Memory B cell (primary cell): ENCODE measurements around the gene GRK1.

Experiments used
- ATAC-seq: fragments of 150-1000 bp; cut with Tn5 transposase; 2 replicates; pipeline ENCODE4 v1.10.0; 2021; ENCODE audit warnings: low read depth, mild to moderate bottlenecking, moderate library complexity
- DNase-seq, 2 donors: peaks; one replicate each; pipeline ENCODE4 v3.0.0; 2022; ENCODE audit warnings: low spot score in 2 of 2
- H3K27ac Mint-ChIP-seq: one replicate; pipeline ENCODE4 v1.8.0; 2022; ENCODE audit warnings: mild to moderate bottlenecking, moderate library complexity, mixed read lengths
- H3K27me3 Mint-ChIP-seq: one replicate; pipeline ENCODE4 v1.8.0; 2022; ENCODE audit warnings: mixed read lengths
- H3K36me3 Mint-ChIP-seq: one replicate; pipeline ENCODE4 v1.8.0; 2022; ENCODE audit warnings: mild to moderate bottlenecking, mixed read lengths
- H3K4me1 Mint-ChIP-seq: one replicate; pipeline ENCODE4 v1.8.0; 2022; ENCODE audit warnings: mixed read lengths
- H3K4me3 Mint-ChIP-seq: one replicate; pipeline ENCODE4 v1.8.0; 2022; ENCODE audit warnings: mild to moderate bottlenecking, moderate library complexity, mixed read lengths
- H3K9me3 Mint-ChIP-seq: one replicate; pipeline ENCODE4 v1.8.0; 2022; ENCODE audit warnings: mixed read lengths

Gene GRK1

DNA sequence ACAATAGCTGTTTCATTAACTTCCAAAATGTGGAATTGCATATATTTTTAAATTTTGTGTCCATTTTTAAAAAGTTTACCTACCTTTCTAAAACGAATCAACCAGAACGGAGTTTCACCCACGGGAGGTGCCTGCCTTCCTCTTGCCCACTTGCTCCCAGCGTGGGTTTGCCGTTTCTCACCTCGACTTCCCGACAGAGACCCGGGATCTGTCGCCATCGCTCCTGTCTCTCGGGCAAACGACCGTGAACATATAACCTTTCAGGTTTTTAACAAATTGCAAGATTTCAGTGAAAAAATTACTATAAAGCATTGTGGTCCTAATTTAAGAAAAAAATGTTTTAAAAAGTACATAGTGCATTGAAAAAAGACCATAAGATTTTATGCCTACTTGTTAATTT lies 96.2 kb downstream of the GRK1 start:
- H3K9me3 Mint-ChIP-seq: peaks cover 1% of the 10 kb centered on the region
- no peak overlapping the region for H3K27ac Mint-ChIP-seq
- peaks cover 15% of the 10 kb centered on the region for H3K27me3 Mint-ChIP-seq
- peaks cover 2% of the 10 kb centered on the region for H3K36me3 Mint-ChIP-seq
- H3K4me3 Mint-ChIP-seq: no peak overlapping the region
- DNase-seq (no peak), ATAC-seq (no peak)
- peaks cover 8% of the 10 kb centered on the region for H3K4me1 Mint-ChIP-seq

DNA sequence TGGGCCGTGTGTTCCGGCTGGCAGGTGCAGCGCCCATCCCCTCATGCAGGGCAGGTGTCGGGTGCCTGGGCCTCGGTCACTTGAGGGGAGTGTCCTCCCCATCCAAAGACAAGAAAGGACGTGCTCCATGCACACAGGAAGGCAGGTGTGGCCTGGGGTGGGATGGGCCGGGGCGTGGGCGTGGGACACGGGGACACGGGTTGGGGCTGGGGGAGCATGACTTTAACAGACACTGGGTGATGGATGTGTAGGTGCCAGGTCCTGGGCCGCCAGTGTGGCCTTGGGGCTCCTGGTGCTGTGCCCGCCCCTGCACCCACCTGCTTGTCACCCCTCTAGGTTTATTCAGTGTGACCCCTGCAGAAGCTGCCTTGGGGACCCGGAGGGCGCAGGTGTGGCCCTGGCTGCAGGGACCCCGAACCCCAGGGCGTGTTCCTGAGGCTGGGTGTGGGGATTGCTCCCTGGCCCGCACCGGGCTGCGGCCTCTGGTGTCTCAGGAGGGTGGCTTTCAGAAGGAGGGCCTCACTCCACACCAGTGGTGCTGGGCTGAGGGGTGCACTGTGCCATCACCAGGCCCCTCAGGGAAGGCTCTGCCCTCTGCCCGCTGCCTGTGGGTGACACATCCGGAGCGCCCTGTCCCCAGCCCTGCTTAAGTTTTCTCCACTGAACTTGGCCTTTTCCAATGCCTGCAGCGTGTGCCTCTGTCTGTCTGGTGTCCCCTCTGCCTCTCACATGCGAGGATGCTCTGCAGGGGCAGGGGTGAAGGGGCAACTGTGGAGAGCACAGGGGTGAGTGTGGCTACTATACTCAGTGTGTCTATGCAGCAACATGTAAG lies 97.2 kb downstream of the GRK1 start:
- Mint-ChIP-seq H3K4me1 (peaks cover 5% of the 10 kb centered on the region), H3K4me3 (no peak overlapping the region), H3K9me3 (no peaks in the 10 kb centered on the region), H3K36me3 (no peaks in the 10 kb centered on the region), H3K27ac (no peak overlapping the region), H3K27me3 (peaks cover 17% of the 10 kb centered on the region)
- no peak for ATAC-seq
- no peak for DNase-seq

DNA sequence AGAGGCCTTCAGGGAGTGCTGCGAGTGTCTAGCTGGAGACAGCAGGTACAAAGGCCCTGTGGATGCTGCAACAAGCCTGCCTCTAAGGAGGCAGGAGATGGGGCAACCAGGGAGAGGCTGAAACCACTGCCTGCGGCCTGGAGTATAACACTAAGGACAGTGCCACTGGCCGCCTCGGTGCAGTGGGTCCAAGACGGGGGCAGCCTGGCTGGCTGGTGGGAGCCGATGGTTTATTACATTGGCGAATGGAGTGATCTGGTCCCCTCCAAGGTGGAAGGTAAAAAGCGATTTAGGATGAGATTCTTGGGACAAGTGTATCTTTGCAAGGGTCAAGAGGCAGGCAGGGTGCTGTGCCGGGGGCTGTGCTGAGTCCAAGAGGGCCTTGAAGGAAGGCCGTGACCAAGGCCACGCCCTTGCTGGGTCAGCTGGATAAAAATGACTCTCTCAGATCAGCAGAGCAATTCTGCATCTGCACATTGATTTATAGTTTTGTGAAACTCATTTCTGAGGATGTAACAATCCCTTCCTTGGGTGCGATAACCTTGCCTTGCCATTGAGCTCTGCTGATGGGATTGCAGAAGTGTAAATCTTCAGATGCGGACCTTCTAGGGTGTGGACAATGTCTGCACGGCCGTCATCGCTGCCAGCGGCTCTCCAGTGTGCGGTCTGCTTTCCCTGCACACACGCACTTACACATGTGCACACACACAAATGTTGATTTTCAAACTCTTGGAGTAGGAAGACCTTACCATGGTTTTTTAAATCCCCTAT lies 98.0 kb downstream of the GRK1 start:
- Mint-ChIP-seq H3K4me3 (no peak overlapping the region), H3K27me3 (peaks cover 17% of the 10 kb centered on the region), H3K27ac (no peak overlapping the region), H3K9me3 (no peaks in the 10 kb centered on the region), H3K36me3 (no peaks in the 10 kb centered on the region), H3K4me1 (no peaks in the 10 kb centered on the region)
- ATAC-seq (no peak), DNase-seq (no peak)

DNA sequence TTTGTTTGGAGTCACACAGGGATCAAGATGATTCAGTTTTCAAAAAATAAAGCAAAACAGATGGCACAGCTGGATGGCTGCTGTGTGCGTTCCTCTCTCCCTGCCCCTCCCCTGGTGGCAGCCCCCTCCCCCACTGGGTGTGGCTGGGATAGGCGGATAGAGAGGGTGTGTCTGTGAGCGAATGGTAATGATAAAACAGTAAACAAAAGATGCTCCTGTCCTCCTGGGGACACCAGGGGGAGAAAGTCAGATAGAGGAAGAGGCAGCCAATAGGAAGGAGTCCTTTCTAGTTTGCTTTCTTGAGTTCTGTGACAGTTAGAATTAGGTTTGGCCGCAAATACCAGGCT lies 98.5 kb downstream of the GRK1 start:
- DNase-seq (no peak), ATAC-seq (no peak)
- H3K4me1 Mint-ChIP-seq: no peaks in the 10 kb centered on the region
- H3K27me3 Mint-ChIP-seq: peaks cover 15% of the 10 kb centered on the region
- no peaks in the 10 kb centered on the region for H3K36me3 Mint-ChIP-seq
- no peak overlapping the region for H3K27ac Mint-ChIP-seq
- no peaks in the 10 kb centered on the region for H3K9me3 Mint-ChIP-seq
- H3K4me3 Mint-ChIP-seq: no peak overlapping the region

DNA sequence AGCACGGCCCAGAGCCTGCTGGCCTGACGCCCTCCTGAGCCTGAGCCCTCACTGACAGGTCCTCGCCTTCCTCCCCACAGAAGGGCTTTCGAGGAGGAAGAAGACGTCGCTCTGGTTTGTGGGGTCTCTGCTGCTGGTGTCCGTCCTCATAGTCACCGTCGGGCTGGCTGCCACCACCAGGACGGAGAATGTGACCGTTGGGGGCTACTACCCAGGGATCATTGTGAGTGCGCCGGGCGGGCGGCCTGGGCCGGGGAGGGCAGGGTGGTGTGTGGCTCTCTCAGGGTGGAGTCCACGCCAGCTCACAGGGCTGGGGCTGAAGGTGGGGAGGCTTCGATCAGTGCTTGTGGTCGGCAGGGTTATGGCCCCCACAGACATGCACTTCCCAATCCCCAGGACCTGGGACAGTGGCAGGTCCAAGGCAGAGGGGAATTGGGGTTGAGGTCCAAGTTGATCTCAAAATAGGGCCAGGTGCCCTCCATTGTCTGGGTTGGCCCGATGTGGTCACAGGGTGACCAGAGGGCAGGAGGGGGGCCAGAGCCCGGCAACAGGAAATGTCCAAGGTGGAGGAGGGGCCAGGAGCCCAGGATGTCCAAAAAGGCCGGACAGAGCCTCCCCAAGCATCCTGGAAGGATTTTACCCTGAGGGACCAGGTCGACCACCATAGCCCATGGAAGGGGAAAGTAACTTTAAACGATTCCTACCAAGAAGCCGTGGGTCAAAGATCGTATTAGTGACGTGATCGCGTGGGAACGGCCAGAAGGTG lies 99.2 kb downstream of the GRK1 start:
- H3K27me3 Mint-ChIP-seq: peaks cover 15% of the 10 kb centered on the region
- H3K9me3 Mint-ChIP-seq: no peaks in the 10 kb centered on the region
- DNase-seq: no peak
- ATAC-seq: no peak
- no peaks in the 10 kb centered on the region for H3K4me1 Mint-ChIP-seq
- H3K4me3 Mint-ChIP-seq: no peak overlapping the region
- no peaks in the 10 kb centered on the region for H3K36me3 Mint-ChIP-seq
- H3K27ac Mint-ChIP-seq: no peak overlapping the region

DNA sequence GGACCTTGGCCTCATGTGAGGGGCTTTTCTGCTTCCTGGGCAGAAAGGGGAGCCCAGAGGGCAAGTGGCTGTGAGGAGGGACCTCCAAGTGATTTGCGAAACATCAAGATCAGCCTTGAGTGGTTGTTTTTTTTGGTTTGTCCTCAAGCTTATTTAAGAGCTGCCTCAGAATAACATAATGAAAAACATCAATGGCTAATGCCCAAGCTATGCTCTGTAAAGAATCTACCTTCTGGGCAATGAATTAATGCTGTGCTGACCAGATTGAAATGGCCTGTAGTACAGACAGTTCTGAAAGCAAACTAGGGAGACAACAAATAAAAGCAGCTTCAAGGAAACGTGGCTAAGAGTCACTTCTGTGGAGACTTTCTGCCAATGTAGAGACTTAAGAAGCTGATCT lies 100.3 kb downstream of the GRK1 start:
- H3K4me1 Mint-ChIP-seq: no peaks in the 10 kb centered on the region
- H3K27me3 Mint-ChIP-seq: peaks cover 10% of the 10 kb centered on the region
- no peak overlapping the region for H3K4me3 Mint-ChIP-seq
- H3K27ac Mint-ChIP-seq: no peak overlapping the region
- no peaks in the 10 kb centered on the region for H3K9me3 Mint-ChIP-seq
- DNase-seq: no peak
- no peak for ATAC-seq
- no peaks in the 10 kb centered on the region for H3K36me3 Mint-ChIP-seq

DNA sequence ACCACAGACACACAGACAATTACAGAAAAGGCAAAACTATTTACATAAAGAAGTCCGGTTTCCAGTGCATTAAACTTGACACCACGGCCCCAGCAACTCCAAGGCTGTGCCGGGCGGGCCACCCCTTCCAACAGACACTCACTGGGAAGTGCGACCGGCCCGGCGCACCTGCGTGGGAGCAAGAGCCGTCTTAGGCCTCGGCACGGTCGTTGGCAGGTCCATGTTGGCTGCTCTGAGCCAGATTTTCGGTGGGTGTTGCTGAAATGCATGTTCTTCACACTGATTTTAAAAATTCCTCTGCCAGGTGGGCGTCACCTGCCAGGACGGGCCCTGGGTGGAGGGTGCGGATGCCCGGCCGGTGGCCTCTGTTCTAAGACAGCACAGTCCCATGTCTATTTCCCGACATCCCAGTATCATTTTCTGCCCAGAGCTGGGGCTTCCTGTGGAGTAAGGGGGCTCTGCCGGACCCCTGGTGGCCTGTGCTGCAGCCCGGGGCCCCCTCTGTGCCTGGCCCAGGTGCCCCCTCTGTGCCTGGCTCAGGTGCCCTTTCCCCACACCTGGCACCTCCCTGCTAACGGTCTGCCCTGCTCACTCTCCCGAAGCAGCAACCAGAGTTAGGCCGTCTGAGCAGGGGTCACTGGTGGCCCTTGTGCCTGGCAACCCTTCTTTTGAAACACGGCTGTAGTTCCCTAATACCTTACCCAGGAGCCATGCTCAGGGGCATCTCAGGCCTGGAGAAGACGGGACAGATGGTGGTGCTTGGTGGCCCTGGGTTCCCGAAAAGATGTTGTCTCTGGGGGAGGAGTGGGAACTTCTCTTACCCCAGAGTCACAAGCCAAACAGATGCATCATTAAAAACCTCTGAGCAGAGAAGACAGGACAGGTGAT lies 101.2 kb downstream of the GRK1 start:
- Mint-ChIP-seq H3K27ac (no peak overlapping the region), H3K36me3 (no peaks in the 10 kb centered on the region), H3K27me3 (peaks cover 8% of the 10 kb centered on the region), H3K4me3 (no peak overlapping the region), H3K4me1 (no peaks in the 10 kb centered on the region), H3K9me3 (no peaks in the 10 kb centered on the region)
- ATAC-seq: no peak
- no peak for DNase-seq

DNA sequence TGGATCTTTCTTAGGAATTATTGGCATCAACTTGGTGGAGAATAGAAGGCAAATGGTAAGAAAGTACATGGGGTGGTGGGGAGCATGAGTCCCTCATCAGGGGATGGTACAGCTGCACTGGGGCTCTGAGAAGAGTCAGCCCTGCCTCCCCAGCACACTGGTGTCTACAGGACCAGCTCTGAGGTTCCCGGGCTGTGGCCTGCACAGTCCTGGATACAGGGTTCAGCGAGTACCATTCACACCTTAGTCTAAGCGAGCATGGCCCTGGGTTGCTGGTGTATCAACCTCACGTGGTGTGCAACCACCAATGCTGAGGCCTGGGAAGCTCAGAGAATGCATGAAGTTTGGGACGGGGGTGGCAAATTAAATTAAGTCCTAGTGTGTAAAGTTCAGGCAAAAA lies 102.1 kb downstream of the GRK1 start:
- H3K4me3 Mint-ChIP-seq: no peak overlapping the region
- DNase-seq (no peak), ATAC-seq (no peak)
- peaks cover 4% of the 10 kb centered on the region for H3K27me3 Mint-ChIP-seq
- no peaks in the 10 kb centered on the region for H3K9me3 Mint-ChIP-seq
- no peaks in the 10 kb centered on the region for H3K4me1 Mint-ChIP-seq
- no peak overlapping the region for H3K27ac Mint-ChIP-seq
- H3K36me3 Mint-ChIP-seq: no peaks in the 10 kb centered on the region

DNA sequence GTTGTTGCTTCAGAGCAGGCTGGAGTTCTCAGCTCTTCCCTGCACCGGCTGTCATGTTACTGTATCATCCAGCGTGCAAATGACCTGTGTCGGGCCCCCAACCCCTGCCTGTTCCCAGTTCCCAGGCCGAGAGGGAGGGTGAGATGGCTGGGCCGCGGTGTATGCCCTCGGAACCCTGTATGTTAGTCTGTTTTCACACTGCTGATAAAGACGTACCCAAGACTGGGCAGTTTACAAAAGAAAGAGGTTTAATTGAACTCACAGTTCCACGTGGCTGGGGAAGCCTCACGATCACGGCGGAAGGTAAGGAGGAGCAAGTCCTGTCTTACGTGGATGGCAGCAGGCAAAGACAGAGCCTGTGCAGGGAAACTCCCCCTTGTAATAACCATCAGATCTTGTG lies 102.9 kb downstream of the GRK1 start:
- no peak for ATAC-seq
- DNase-seq: no peak
- H3K27me3 Mint-ChIP-seq: peaks cover 4% of the 10 kb centered on the region
- H3K27ac Mint-ChIP-seq: no peak overlapping the region
- no peak overlapping the region for H3K4me3 Mint-ChIP-seq
- H3K36me3 Mint-ChIP-seq: no peaks in the 10 kb centered on the region
- H3K9me3 Mint-ChIP-seq: no peaks in the 10 kb centered on the region
- no peaks in the 10 kb centered on the region for H3K4me1 Mint-ChIP-seq

DNA sequence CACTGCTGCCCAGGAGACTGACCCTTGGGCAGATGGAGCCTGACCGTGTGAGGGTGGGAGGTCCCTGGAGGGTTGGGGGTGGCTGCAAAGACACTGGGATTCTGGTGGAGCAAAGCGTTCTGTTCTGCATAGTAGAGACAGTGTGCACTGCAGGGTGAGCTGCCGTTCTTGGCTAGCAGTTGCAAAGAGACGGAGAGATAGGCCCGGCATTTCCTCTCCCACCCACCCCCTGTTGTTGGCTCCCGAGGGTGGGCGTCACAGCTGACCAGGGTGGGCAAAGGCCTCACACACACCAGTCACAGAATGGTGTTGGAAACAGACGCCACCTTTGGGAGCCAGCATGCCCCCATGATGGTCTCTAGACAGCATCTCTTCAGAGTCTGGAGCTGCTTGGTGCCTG lies 103.4 kb downstream of the GRK1 start:
- Mint-ChIP-seq H3K4me1 (no peaks in the 10 kb centered on the region), H3K27me3 (peaks cover 2% of the 10 kb centered on the region), H3K4me3 (no peak overlapping the region), H3K36me3 (no peaks in the 10 kb centered on the region), H3K9me3 (no peaks in the 10 kb centered on the region), H3K27ac (no peak overlapping the region)
- ATAC-seq (no peak), DNase-seq (no peak)

DNA sequence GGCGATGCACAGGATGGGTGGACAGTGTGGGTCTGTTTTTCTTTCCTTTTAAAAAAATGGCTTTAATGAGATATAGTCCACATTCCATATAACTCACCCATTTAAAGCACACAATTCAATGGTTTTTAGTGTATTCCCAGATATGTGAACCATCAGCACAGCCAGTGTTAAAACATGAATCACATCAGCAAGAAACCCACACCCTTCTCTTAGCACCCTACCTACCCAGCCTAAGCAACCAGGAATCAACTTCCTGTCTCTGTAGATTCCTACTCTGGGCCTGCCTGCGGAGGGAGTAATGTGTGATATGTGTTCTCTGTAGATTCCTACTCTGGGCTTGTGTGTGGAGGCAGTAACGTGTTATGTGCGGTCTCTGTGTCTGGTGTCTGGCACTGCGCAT lies 103.9 kb downstream of the GRK1 start:
- peaks cover 2% of the 10 kb centered on the region for H3K27me3 Mint-ChIP-seq
- H3K9me3 Mint-ChIP-seq: no peaks in the 10 kb centered on the region
- no peak overlapping the region for H3K4me3 Mint-ChIP-seq
- no peak for DNase-seq
- ATAC-seq: no peak
- no peak overlapping the region for H3K27ac Mint-ChIP-seq
- H3K4me1 Mint-ChIP-seq: no peaks in the 10 kb centered on the region
- H3K36me3 Mint-ChIP-seq: no peaks in the 10 kb centered on the region

DNA sequence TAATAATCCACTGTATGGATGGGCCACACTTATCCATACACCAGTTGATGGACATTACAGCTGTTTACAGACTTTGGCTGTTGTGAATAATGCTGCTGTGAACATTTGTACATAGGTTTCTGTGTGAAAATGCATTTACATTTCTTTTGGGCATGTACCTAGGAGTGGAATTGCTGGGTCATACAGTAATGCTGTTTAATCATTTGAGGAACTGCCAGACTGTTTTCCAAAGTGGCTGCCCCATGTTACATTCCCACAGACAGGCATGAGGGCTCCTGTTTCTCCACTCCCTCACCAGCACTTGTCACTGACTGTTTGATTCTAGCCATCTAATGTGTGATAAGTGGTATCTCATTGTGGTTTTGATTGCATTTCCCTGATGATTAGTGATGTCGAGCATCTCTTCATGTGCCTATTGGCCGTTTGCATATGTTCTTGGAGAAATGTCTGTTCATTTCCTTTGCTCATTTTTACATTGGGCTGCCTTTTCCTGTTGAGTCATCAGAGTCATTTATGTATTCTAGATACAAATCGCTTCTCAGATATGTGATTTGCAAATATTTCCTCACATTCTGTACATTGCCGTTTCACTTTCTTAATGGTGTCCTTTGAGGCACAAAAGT lies 104.8 kb downstream of the GRK1 start:
- H3K27me3 Mint-ChIP-seq: peaks cover 2% of the 10 kb centered on the region

More for the DNA sequence above, 104.8 kb downstream of the GRK1 start:
- H3K27ac Mint-ChIP-seq: no peak overlapping the region
- H3K4me1 Mint-ChIP-seq: no peaks in the 10 kb centered on the region
- no peaks in the 10 kb centered on the region for H3K9me3 Mint-ChIP-seq
- DNase-seq (no peak), ATAC-seq (no peak)
- no peaks in the 10 kb centered on the region for H3K36me3 Mint-ChIP-seq
- H3K4me3 Mint-ChIP-seq: no peak overlapping the region
